IMR-90 (cell line): ENCODE results near the gene IRAK2. TPM values are rescaled to one million over a fixed set of nuclear protein-coding genes. Genes with fewer than 3 reads are reported as not detected.

Source experiments
- ATAC-seq: fragments of 200-7000 bp; cut with Tn5 transposase; 2 replicates; pipeline ENCODE4 v1.9.1; 2020; ENCODE audit warnings: low read depth, mild to moderate bottlenecking, moderate library complexity
- BruUV-seq: library from RNA; stranded (reverse); fragments of 400-500 nt; replicated peaks from 2 replicates; lab custom pipeline; 2021; lab: Mats Ljungman, UMichigan
- CTCF ChIA-PET: fragments of 300-600 bp; formaldehyde crosslinking; extraction: SDS; loops from one replicate; lab custom pipeline; 2021; ENCODE audit warnings: antibody characterized with exemption; lab: Yijun Ruan, JAX
- POLR2A ChIA-PET: fragments of 300-600 bp; sonication (Branson Sonifier 250); formaldehyde crosslinking; loops from one replicate; lab custom pipeline; 2022; ENCODE audit warnings: antibody characterized with exemption; ENCODE audit not compliant: unreplicated experiment; lab: Charles Lee
- DNase-seq: peaks from one replicate; pipeline ENCODE4 v3.0.0; 2013
- H2AFZ ChIP-seq: replicated peaks from 2 replicates; pipeline ENCODE3; 2013; ENCODE audit warnings: low read length, mild to moderate bottlenecking; ENCODE audit not compliant: poor library complexity
- H2AK5ac ChIP-seq: 2 replicates; pipeline ENCODE4 v1.6.1; 2013; ENCODE audit warnings: low read depth, low read length, inconsistent platforms
- H2AK9ac ChIP-seq: replicated peaks from 2 replicates; pipeline ENCODE3; 2013; ENCODE audit warnings: mild to moderate bottlenecking, low read depth, low read length, moderate library complexity; ENCODE audit not compliant: poor library complexity
- H2BK120ac ChIP-seq: 2 replicates; pipeline ENCODE4 v1.6.1; 2013; ENCODE audit warnings: low read depth, low read length, inconsistent platforms
- H2BK15ac ChIP-seq: 3 replicates; pipeline ENCODE4 v1.6.1; 2013; ENCODE audit warnings: low read depth, low read length, inconsistent platforms
- H2BK20ac ChIP-seq: 2 replicates; pipeline ENCODE4 v1.6.1; 2013; ENCODE audit warnings: low read depth, mild to moderate bottlenecking, inconsistent platforms, low read length, moderate library complexity
- H2BK5ac ChIP-seq: 2 replicates; pipeline ENCODE4 v1.6.1; 2013; ENCODE audit warnings: mild to moderate bottlenecking, low read depth, low read length, inconsistent platforms; ENCODE audit not compliant: poor library complexity, severe bottlenecking
- H3K14ac ChIP-seq: replicated peaks from 2 replicates; pipeline ENCODE4 v1.6.1; 2013; ENCODE audit warnings: low read depth, low read length, inconsistent platforms
- H3K18ac ChIP-seq: 2 replicates; pipeline ENCODE4 v1.6.1; 2013; ENCODE audit warnings: low read depth, low read length, control low read depth
- H3K23ac ChIP-seq: 2 replicates; pipeline ENCODE4 v1.6.1; 2013; ENCODE audit warnings: low read depth, low read length, inconsistent platforms
- H3K27ac ChIP-seq: 2 replicates; pipeline ENCODE4 v1.5.1; 2013; ENCODE audit warnings: mild to moderate bottlenecking, control low read depth, low read length; ENCODE audit not compliant: insufficient read depth
- H3K27me3 ChIP-seq: 2 replicates; pipeline ENCODE4 v1.6.1; 2013; ENCODE audit warnings: low read length; ENCODE audit not compliant: control insufficient read depth, insufficient read depth
- H3K36me3 ChIP-seq: 2 replicates; pipeline ENCODE4 v1.6.1; 2013; ENCODE audit warnings: low read length, mixed read lengths; ENCODE audit not compliant: control insufficient read depth, insufficient read depth
- H3K4ac ChIP-seq: 2 replicates; pipeline ENCODE4 v1.6.1; 2013; ENCODE audit warnings: low read depth, low read length, inconsistent platforms
- H3K4me1 ChIP-seq: 2 replicates; pipeline ENCODE4 v1.6.1; 2013; ENCODE audit warnings: low read length, mixed read lengths; ENCODE audit not compliant: control insufficient read depth, insufficient read depth
- H3K4me2 ChIP-seq: 2 replicates; pipeline ENCODE4 v1.6.1; 2013; ENCODE audit warnings: low read depth, mild to moderate bottlenecking, control low read depth, low read length, moderate library complexity
- H3K4me3 ChIP-seq: 2 replicates; pipeline ENCODE4 v1.5.1; 2013; ENCODE audit warnings: low read depth, mild to moderate bottlenecking, control low read depth, low read length, moderate library complexity; ENCODE audit not compliant: insufficient read depth
- H3K56ac ChIP-seq: 2 replicates; pipeline ENCODE4 v1.6.1; 2013; ENCODE audit warnings: low read length, inconsistent platforms; ENCODE audit not compliant: insufficient read depth; ENCODE audit errors: extremely low read depth
- H3K79me1 ChIP-seq, 2 experiments: 2 replicates each; pipeline ENCODE4 v1.6.1; 2013; ENCODE audit warnings: low read length in 2 of 2, inconsistent platforms in 1 of 2, low read depth in 1 of 2
- H3K9ac ChIP-seq: 2 replicates; pipeline ENCODE4 v1.6.1; 2013; ENCODE audit warnings: low read depth, low read length, control low read depth
- H3K9me1 ChIP-seq: 2 replicates; pipeline ENCODE4 v1.6.1; 2013; ENCODE audit warnings: low read length, inconsistent platforms; ENCODE audit not compliant: insufficient read depth
- H3K9me3 ChIP-seq: 2 replicates; pipeline ENCODE4 v1.6.1; 2013; ENCODE audit warnings: low read length; ENCODE audit not compliant: control insufficient read depth, insufficient read depth
- H4K20me1 ChIP-seq: 2 replicates; pipeline ENCODE4 v1.6.1; 2013; ENCODE audit warnings: low read length, inconsistent platforms; ENCODE audit not compliant: insufficient read depth
- H4K5ac ChIP-seq: 2 replicates; pipeline ENCODE4 v1.6.1; 2013; ENCODE audit warnings: mild to moderate bottlenecking, low read depth, low read length, control low read depth
- H4K8ac ChIP-seq, 2 experiments: 2 replicates each; pipeline ENCODE4 v1.6.1; 2013; ENCODE audit warnings: low read depth in 2 of 2, low read length in 2 of 2, control low read depth in 1 of 2, inconsistent platforms in 1 of 2
- H4K91ac ChIP-seq: 2 replicates; pipeline ENCODE4 v1.6.1; 2013; ENCODE audit warnings: low read depth, low read length, inconsistent platforms; ENCODE audit not compliant: insufficient read depth
- BHLHE40 ChIP-seq: fragments of 150-350 bp; IDR thresholded peaks from 2 replicates; pipeline ENCODE4 v1.6.1; 2016; ENCODE audit warnings: mild to moderate bottlenecking, low read depth, low read length
- CHD1 ChIP-seq: IDR thresholded peaks from 2 replicates; pipeline ENCODE4 v1.6.1; 2012; ENCODE audit warnings: low read depth, low read length, improper control_type of control experiment
- FOS ChIP-seq: fragments of 150-350 bp; IDR thresholded peaks from 2 replicates; pipeline ENCODE4 v1.6.1; 2016; ENCODE audit warnings: low read depth, low read length
- MAFK ChIP-seq: IDR thresholded peaks from 2 replicates; pipeline ENCODE4 v1.6.1; 2012; ENCODE audit warnings: low read depth, low read length, improper control_type of control experiment
- MAZ ChIP-seq: IDR thresholded peaks from 2 replicates; pipeline ENCODE4 v1.6.1; 2012; ENCODE audit warnings: low read depth, mild to moderate bottlenecking, low read length, improper control_type of control experiment, moderate library complexity, borderline replicate concordance
- MXI1 ChIP-seq: IDR thresholded peaks from 2 replicates; pipeline ENCODE4 v1.6.1; 2012; ENCODE audit warnings: low read depth, mild to moderate bottlenecking, low read length, moderate library complexity, borderline replicate concordance
- NFE2L2 ChIP-seq: fragments of 150-350 bp; IDR thresholded peaks from 2 replicates; pipeline ENCODE4 v1.6.1; 2016; ENCODE audit warnings: low read depth, mild to moderate bottlenecking, low read length
- RCOR1 ChIP-seq: IDR thresholded peaks from 2 replicates; pipeline ENCODE4 v1.6.1; 2012; ENCODE audit warnings: mild to moderate bottlenecking, low read length, improper control_type of control experiment; ENCODE audit not compliant: insufficient replicate concordance
- USF2 ChIP-seq: fragments of 150-350 bp; IDR thresholded peaks from 2 replicates; pipeline ENCODE4 v1.6.1; 2017; ENCODE audit warnings: mild to moderate bottlenecking, antibody characterized with exemption, low read length, low read depth
- WGBS, 2 experiments: methylation state at CpG; one replicate each; pipeline versions ENCODE4 v1.1.5 to v1.1.7; 2013; ENCODE audit warnings: missing lambda C conversion rate in 2 of 2; ENCODE audit not compliant: insufficient read length in 1 of 2; ENCODE audit errors: extremely low coverage in 2 of 2; 5-methylcytosine and 5-hydroxymethylcytosine counted together
- dilution Hi-C: fragments of 300-500 bp; cut with HindIII; formaldehyde crosslinking; loops from one replicate; pipeline ENCODE4 v1.14.3; 2018; ENCODE audit warnings: low sequenced_read_pairs; ENCODE audit not compliant: unreplicated experiment
- in situ Hi-C: fragments of 300-500 bp; cut with MboI; formaldehyde crosslinking; loops from 3 replicates; pipeline ENCODE4 v1.14.3; 2019; ENCODE audit warnings: low sequenced_read_pairs, inconsistent platforms, mixed read lengths
- intact Hi-C: fragments of 100-400 bp; cut with micrococcal nuclease; formaldehyde crosslinking; loops from 2 replicates; pipeline ENCODE4 v1.10.0; 2022
- polyA plus RNA-seq, 3 experiments: library from polyadenylated mRNA; depleted of rRNA; stranded (reverse); fragments of >200 nt; gene quantifications; 2 replicates each; pipeline ENCODE4 v1.2.3, GENCODE V29; 2012; ENCODE audit warnings: low replicate concordance in 1 of 3
- total RNA-seq: library from RNA; depleted of rRNA; stranded (reverse); fragments of >200 nt; gene quantifications from 2 replicates; pipeline ENCODE4 v1.2.3, GENCODE V29; 2012

Gene IRAK2
- total and polyA plus RNA-seq, 2 of the 4 experiments (the other 2 are of a cell fraction) = 6.9 to 8.1 TPM

- Histone ChIP-seq H3K27ac (no peak overlapping the region), H3K9ac (no peak overlapping the region), H3K23ac (no peak overlapping the region), H2AK5ac (no peak overlapping the region), H2AFZ (no peak overlapping the region), H3K27me3 (no peaks in the 10 kb centered on the region), H3K4me3 (no peak overlapping the region), H4K5ac (no peak overlapping the region), H3K9me1 (peaks cover 19% of the 10 kb centered on the region), H4K20me1 (peaks cover 34% of the 10 kb centered on the region), H3K56ac (no peak overlapping the region), H3K18ac (no peak overlapping the region), H3K4ac (no peak overlapping the region), H2BK5ac (no peak overlapping the region), H3K79me1 (peaks cover 38 to 80% of the 10 kb centered on the region in 2 experiments), H3K9me3 (no peaks in the 10 kb centered on the region), H2BK15ac (no peak overlapping the region), H4K8ac (no peak overlapping the region), H3K14ac (no peak overlapping the region), H2BK120ac (no peak overlapping the region), H3K4me2 (no peak overlapping the region), H3K4me1 (peaks cover 5% of the 10 kb centered on the region; the same call in 1 of the 2 replicates), H2AK9ac (no peak overlapping the region), H2BK20ac (no peak overlapping the region), H4K91ac (no peak overlapping the region), H3K36me3 (peaks cover 26% of the 10 kb centered on the region)
- in situ Hi-C loops (no loop called here), intact Hi-C loops (no loop called here), dilution Hi-C loops (no loop called here)
- WGBS, 2 experiments = 80% methylated on average over 2 of the region's 3 CpGs; no CpG with 5 or more reads in 1 of the 2 experiments
- ChIA-PET CTCF (no interaction called here), POLR2A (no interaction called here)
- TF ChIP-seq FOS (no peak), MAZ (no peak), BHLHE40 (no peak), MAFK (no peak), MXI1 (no peak), USF2 (no peak), CHD1 (no peak), RCOR1 (no peak), NFE2L2 (no peak)
- no peak for DNase-seq
- no TSS peak for BruUV-seq
- no peak for ATAC-seq
These were observed 89.0 kb downstream of the IRAK2 start for GRCh38 chr3:10253731-10254130.
